ENCODE measurements around the gene ZNF200.
"Not testable (repeated sequence)": the region's sequence is repeated elsewhere in the genome, so short reads cannot be mapped to it uniquely, and the experiment has no call there.

The ZNF200 gene

GRCh38 chr16:3254309-3254708 is 19.4 kb upstream of the ZNF200 start:
- no peak for DNase-seq (ENCODE audit: low read depth in 3 of 3)

GRCh38 chr16:3252967-3253366 is 18.0 kb upstream of the ZNF200 start:
- no peak for DNase-seq (ENCODE audit: low read depth in 3 of 3)

GRCh38 chr16:3249451-3249850 is 14.5 kb upstream of the ZNF200 start:
- DNase-seq (ENCODE audit: low read depth in 3 of 3): no peak

GRCh38 chr16:3249020-3249419 is 14.1 kb upstream of the ZNF200 start:
- no peak for DNase-seq (ENCODE audit: low read depth in 3 of 3)

- no peak for DNase-seq (ENCODE audit: low read depth in 3 of 3)
Observed at GRCh38 chr16:3248596-3248995, 13.6 kb upstream of the ZNF200 start.

- DNase-seq (ENCODE audit: low read depth in 3 of 3): no peak
Observed at GRCh38 chr16:3246876-3247275, 11.9 kb upstream of the ZNF200 start.

GRCh38 chr16:3246002-3246401 is 11.0 kb upstream of the ZNF200 start:
- no peak for DNase-seq (ENCODE audit: low read depth in 3 of 3)

- DNase-seq (ENCODE audit: low read depth in 3 of 3): no peak
Observed at GRCh38 chr16:3243882-3244281, 8.9 kb upstream of the ZNF200 start.

GRCh38 chr16:3242709-3243108 is 7.8 kb upstream of the ZNF200 start:
- no peak for DNase-seq (ENCODE audit: low read depth in 3 of 3)

GRCh38 chr16:3241761-3242160 is 6.8 kb upstream of the ZNF200 start:
- DNase-seq (ENCODE audit: low read depth in 3 of 3): no peak

- peak in 1 of 3 experiments; percentile 21 for DNase-seq (ENCODE audit: low read depth in 3 of 3)
Observed at GRCh38 chr16:3235856-3236669, 1.1 kb upstream of the ZNF200 start.

GRCh38 chr16:3234543-3234856 is 458 bp downstream of the ZNF200 start:
- DNase-seq (ENCODE audit: low read depth in 3 of 3): peak in 1 of 3 experiments; percentile 6

GRCh38 chr16:3223913-3224515 is 10.9 kb downstream of the ZNF200 start:
- DNase-seq (ENCODE audit: low read depth in 3 of 3): no peak

GRCh38 chr16:3220839-3221238 is 14.1 kb downstream of the ZNF200 start:
- DNase-seq (ENCODE audit: low read depth in 3 of 3): no peak

- no peak for DNase-seq (ENCODE audit: low read depth in 3 of 3)
Observed at GRCh38 chr16:3216263-3216640, 18.7 kb downstream of the ZNF200 start.

- no peak for DNase-seq (ENCODE audit: low read depth in 3 of 3)
Observed at GRCh38 chr16:3215601-3216262, 19.2 kb downstream of the ZNF200 start.

GRCh38 chr16:3214904-3215600 is 19.9 kb downstream of the ZNF200 start:
- no peak for DNase-seq (ENCODE audit: low read depth in 3 of 3)

GRCh38 chr16:3212567-3212966 is 22.4 kb downstream of the ZNF200 start:
- DNase-seq (ENCODE audit: low read depth in 3 of 3): no peak

- no peak for DNase-seq (ENCODE audit: low read depth in 3 of 3)
Observed at GRCh38 chr16:3212006-3212405, 23.0 kb downstream of the ZNF200 start.

GRCh38 chr16:3207086-3207953 is 27.6 kb downstream of the ZNF200 start:
- DNase-seq (ENCODE audit: low read depth in 3 of 3): no peak

GRCh38 chr16:3205939-3206338 is 29.0 kb downstream of the ZNF200 start:
- DNase-seq (ENCODE audit: low read depth in 3 of 3): not testable (repeated sequence)
